PC-9 (cell line): ENCODE results near the gene PSKH1.

Source experiments
- CTCF ChIP-seq: fragments of 200-600 bp; sonication (generic); conservative IDR thresholded peaks from 2 replicates; pipeline ENCODE4 v1.6.1; 2017; ENCODE audit warnings: mixed run types, antibody characterized with exemption, mild to moderate bottlenecking, moderate library complexity
- EZH2 ChIP-seq: fragments of 200-600 bp; sonication (generic); IDR thresholded peaks from 2 replicates; pipeline ENCODE4 v1.8.0; 2017; ENCODE audit warnings: antibody characterized with exemption, low read depth

- TF ChIP-seq CTCF (no peak), EZH2 (no peak)
These were observed 43.2 kb downstream of the PSKH1 start, which contains the start of gene PSMB10 for GRCh38 chr16:67936124-67936879.
